ENCODE results near the gene NFKB1. TPM values are rescaled to one million over a fixed set of nuclear protein-coding genes. Genes with fewer than 3 reads are reported as not detected.

Gene NFKB1
- total and polyA plus RNA-seq, 9 of the 15 experiments (the other 6 are each of a cell fraction or from before 2014, with no cell fraction given), result 2.4 to 14.5 (median 10.3) TPM

DNA sequence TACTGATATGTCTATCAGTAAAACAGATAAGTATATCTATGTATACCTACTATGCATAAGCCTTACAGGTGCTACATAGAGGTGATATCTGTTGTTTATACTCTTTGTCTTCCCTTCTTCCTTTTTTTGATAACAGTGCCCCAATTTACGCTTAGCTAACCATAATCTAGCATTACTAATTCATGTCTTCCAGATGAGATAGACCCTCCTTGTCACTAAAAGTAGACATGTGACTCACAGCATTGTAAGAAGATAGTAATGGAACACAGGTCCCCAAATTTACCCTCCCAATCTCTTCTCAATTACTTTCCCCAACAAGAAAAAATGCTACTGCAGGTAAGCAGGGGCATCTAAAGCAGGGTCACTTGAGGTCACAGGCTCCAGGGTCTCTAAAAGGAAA lies 7.9 kb upstream of the NFKB1 start:
- Histone ChIP-seq H3K9me3 (replicated peaks; ENCODE audit: control insufficient read depth, insufficient read depth, low read depth, low read length) (no peaks in the 10 kb centered on the region), H3K4me1 (replicated peaks in 1 of 2; ENCODE audit: control insufficient read depth in 2 of 2, insufficient read depth in 2 of 2, low read length in 2 of 2) (no peaks in the 10 kb centered on the region; a peak in 1 of 5 replicates), H3K36me3 (ENCODE audit: control insufficient read depth, insufficient read depth, low read length) (no peaks in the 10 kb centered on the region), H3K27me3 (ENCODE audit: control insufficient read depth in 2 of 2, insufficient read depth in 2 of 2, low read length in 2 of 2) (no peaks in the 10 kb centered on the region), H3K4me2 (ENCODE audit: insufficient read depth, low read length) (no peak overlapping the region), H3K79me2 (ENCODE audit: control insufficient read depth, insufficient read depth, low read length) (no peaks in the 10 kb centered on the region), H3K4me3 (no peak overlapping the region), H3K27ac (ENCODE audit: extremely low read depth, low read depth, low read length) (no peak overlapping the region), H3K9me1 (ENCODE audit: control insufficient read depth, insufficient read depth, low read length) (no peaks in the 10 kb centered on the region), H2AFZ (ENCODE audit: low read depth, low read length) (no peak overlapping the region), H3K9ac (ENCODE audit: insufficient read depth in 1 of 2, low read depth in 2 of 2, low read length in 2 of 2) (no peak overlapping the region), H4K20me1 (replicated peaks; ENCODE audit: control insufficient read depth, insufficient read depth, low read length) (no peaks in the 10 kb centered on the region)
- intact Hi-C loops (cut with micrococcal nuclease) (no loop called here), in situ Hi-C loops (cut with MboI) (no loop called here)
- POLR2A ChIA-PET, result no interaction called here
- DNase-seq (ENCODE audit: extremely low read depth in 1 of 4, low spot score in 3 of 4), result no peak
- 9% methylated on average over 1 of the region's 1 CpG for WGBS (ENCODE audit: insufficient coverage, low coverage, missing lambda C conversion rate)
- FAIRE-seq, result no peak
- no TSS peak for BruUV-seq (replicated peaks)
- CTCF ChIA-PET (ENCODE audit: low intra/inter-chr PET ratio), result no interaction called here
- no peak for TF ChIP-seq SPI1 (IDR thresholded peaks at IDR 0.05; ENCODE audit: borderline replicate concordance, low read depth, low read length)
- TF ChIP-seq, protein P1, sequence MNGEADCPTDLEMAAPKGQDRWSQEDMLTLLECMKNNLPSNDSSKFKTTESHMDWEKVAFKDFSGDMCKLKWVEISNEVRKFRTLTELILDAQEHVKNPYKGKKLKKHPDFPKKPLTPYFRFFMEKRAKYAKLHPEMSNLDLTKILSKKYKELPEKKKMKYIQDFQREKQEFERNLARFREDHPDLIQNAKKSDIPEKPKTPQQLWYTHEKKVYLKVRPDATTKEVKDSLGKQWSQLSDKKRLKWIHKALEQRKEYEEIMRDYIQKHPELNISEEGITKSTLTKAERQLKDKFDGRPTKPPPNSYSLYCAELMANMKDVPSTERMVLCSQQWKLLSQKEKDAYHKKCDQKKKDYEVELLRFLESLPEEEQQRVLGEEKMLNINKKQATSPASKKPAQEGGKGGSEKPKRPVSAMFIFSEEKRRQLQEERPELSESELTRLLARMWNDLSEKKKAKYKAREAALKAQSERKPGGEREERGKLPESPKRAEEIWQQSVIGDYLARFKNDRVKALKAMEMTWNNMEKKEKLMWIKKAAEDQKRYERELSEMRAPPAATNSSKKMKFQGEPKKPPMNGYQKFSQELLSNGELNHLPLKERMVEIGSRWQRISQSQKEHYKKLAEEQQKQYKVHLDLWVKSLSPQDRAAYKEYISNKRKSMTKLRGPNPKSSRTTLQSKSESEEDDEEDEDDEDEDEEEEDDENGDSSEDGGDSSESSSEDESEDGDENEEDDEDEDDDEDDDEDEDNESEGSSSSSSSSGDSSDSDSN (IDR thresholded peaks at IDR 0.05; ENCODE audit: borderline replicate concordance in 1 of 2, low read depth in 2 of 2, low read length in 2 of 2), result no peak
- TF ChIP-seq, protein P2, sequence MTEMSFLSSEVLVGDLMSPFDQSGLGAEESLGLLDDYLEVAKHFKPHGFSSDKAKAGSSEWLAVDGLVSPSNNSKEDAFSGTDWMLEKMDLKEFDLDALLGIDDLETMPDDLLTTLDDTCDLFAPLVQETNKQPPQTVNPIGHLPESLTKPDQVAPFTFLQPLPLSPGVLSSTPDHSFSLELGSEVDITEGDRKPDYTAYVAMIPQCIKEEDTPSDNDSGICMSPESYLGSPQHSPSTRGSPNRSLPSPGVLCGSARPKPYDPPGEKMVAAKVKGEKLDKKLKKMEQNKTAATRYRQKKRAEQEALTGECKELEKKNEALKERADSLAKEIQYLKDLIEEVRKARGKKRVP (CRISPR knock-in tag; IDR thresholded peaks at IDR 0.05), result no peak
- no peak for ATAC-seq

Data from K562 (cell line).